DMS53 treated with DMSO at 0.1 percent for 48 hours (cell line): ENCODE measurements around the gene GIMD1.

Experiments used
- DNase-seq: peaks from one replicate; lab custom pipeline; 2025; ENCODE audit not compliant: unreplicated experiment; lab: John Stamatoyannopoulos, UW

Gene GIMD1

GRCh38 chr4:106315968-106316772, 52.4 kb downstream of the GIMD1 start, which contains the start of the genes AIMP1 and TBCK:
AIMP1 (plus strand) TSS chr4:106316550; CDS start chr4:106325010, 8,460 bp downstream.
TBCK (minus strand) TSS chr4:106316209; CDS start chr4:106308960, 7,249 bp downstream.
- DNase-seq = peak; percentile 82

- DNase-seq = peak; percentile 55
These were observed 53.1 kb downstream of the GIMD1 start for GRCh38 chr4:106315476-106315967.

GRCh38 chr4:106314960-106315359, 53.6 kb downstream of the GIMD1 start:
- no peak for DNase-seq

GRCh38 chr4:106312997-106313522, 55.5 kb downstream of the GIMD1 start:
- no peak for DNase-seq

GRCh38 chr4:106312377-106312776, 56.2 kb downstream of the GIMD1 start:
- no peak for DNase-seq
